SK-N-DZ (cell line): ENCODE results near the gene ADAM10.

Experiments
- DNase-seq: peaks from one replicate; pipeline ENCODE4 v3.0.0-alpha.2; 2015; ENCODE audit warnings: low spot score

The ADAM10 gene

DNA sequence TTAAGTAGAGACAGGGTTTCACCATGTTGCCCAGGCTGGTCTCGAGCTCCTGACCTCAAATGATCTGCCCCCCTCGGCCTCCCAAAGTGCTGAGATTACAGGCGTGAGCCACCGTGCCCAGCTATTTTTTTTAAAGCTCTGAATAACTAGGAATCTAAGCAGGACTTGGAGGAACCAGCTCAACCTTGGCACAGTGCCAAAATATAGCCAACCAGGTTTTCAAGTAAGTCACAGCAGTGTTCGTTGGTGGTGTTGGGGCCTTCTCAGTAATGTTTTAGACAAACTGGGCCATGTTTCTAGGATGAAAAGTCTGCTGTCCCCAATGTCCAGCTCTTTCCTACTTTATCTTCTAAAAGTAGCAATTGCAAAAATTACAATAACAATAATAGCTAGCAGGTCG, 6.4 kb upstream of the ADAM10 start:
- DNase-seq: peak; percentile 22

DNA sequence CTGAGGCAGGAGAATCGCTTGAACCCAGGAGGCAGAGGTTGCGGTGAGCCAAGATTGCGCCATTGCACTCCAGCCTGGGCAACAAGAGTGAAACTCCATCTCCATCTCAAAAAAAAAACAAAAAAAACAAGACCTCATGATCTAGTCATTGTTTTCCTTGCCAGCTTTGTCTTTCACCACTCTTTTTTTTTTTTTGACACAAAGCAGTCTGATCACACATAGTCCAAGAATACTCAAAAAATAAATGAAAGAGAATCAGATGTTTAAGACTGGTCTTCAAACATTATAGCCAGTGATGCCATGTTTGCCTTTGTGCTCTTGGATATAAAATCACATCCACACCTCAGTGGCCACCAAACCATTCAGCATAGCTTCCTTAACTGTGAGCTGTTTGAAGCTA, 5.8 kb upstream of the ADAM10 start:
- no peak for DNase-seq

DNA sequence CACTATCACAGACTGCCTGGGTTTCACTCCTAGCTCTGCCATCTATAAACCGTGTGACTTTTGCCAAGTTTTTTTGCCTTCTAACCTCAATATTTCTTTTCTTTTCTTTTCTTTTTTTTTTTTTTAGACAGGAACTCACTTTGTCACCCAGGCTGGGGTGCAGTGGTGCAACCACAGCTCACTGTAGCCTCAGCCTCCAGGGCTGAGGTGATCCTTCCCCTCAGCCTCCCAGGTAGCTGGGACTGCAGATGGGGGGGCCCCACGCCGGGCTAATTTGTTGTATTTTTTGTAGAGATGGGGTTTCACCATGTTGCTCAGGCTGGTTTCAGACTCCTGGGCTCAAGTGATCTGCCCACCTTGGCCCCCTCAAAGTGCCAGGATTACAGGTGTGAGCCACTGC, 3.2 kb upstream of the ADAM10 start:
- DNase-seq: no peak

DNA sequence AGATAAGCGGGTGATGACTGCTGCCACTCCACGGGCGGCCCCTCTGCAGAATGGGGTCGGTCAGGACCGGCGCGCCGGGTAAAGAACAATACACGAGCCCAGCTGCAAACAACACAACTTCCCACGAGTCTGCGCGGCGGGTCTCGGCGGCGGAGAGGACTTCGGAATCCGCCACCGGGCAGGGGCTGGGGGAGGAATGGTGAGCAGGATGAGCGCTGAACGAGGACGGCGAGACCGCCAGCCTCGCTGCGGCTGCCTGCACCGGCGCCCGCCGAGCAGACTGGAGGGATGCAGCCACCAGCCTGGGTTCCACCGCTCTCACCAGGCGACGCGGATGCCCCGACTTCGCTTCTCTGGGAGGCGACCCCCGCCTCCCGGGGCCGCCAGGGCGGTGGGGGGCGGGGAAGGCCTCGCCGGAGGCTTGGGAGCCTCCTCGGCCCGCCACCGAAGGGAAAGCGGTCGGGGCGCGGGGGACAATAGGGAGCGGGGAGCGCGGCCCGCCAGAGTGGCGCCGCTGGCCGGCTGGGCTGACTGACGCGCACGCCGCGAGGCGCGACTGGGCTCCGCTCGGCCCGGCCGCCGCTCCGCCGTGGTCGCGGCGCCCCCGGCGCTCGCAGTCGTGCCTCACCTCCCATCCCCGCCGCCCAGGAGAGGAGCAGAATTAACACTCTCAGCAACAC, 515 bp downstream of the ADAM10 start:
- no peak for DNase-seq

DNA sequence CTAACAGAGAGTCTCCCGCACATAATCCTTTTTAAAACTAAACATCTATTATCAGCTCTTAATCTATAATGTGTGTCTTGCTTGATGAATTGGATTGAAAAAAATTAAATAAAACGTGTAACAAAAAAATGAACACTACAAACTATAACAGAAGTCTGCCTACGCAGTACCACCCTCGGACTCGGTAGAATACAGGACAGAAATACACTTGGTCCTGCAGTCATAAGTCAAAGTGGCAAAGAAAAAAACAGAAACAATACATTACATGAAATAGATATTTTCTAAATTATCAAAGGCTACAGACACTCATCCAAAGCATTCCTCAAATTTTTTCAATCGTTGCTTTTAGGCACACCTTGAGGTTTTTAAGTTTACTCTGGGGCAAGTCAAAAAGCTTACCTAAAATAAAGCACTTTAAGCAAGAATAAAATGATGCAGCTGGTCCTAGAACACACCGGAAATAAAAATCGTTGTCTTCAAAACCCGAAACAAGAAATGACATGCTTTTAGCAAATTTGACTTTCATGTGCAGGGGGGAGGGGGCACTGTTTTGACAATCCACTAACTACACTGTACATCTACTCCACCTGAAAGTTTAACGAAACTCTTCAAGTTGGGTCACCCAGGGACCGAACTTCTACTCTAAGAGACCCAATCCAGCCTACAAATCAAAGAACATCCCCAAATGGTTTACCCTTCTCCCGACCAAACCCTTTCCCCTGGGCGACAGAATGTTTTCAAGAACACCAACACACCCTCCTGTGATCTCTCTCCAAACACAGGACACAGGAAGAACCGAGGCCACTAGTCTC, 1.3 kb downstream of the ADAM10 start:
- peak; percentile 35 for DNase-seq

DNA sequence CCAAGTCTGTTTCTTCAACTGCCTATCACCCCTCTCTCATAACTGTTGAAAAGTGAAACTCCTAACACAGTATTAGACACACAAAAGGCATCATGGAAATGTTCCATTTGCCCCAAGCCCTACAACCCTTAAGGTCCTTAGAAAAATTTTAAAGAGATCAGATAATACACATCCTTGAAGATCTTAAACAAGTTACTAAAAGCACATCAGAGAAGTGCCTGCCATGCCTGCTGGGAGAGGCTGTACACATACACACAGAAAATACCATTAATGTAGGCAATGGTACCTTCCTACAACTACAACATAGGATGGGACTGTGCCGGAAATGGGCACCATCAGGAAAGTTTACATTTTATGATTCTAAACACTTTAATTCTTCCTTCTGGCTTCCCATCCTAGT, 3.3 kb downstream of the ADAM10 start:
- DNase-seq: no peak

DNA sequence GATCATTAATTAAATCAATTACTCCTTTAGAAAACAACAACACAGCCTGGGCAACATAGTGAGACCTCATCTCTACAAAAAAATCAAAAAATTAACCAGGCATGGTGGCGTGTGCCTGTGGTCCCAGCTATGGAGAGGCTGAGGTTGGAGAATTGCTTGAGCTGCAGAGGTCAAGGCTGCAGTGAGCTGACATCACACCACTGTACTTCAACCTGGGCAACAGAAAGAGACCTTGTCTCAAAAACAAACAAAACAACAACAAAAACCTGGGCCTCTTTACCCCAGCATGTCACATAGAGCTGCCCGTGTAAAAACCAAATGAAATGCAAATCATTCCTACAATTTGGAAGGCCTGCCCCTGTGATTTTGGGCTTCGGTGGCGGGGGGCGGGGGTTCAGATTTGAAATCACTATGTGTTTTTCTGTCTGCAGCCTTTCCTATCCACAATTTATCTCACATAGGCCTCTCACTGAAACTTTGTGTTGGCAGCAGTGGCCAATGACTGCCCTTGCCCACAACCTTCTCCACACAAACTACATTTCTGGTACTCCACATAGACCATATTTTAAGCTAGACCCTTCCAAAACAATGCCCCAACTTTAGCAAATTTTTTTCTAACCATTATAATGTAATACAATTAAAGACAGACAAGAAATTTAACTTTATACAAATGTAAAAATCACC, 6.5 kb downstream of the ADAM10 start:
- no peak for DNase-seq

DNA sequence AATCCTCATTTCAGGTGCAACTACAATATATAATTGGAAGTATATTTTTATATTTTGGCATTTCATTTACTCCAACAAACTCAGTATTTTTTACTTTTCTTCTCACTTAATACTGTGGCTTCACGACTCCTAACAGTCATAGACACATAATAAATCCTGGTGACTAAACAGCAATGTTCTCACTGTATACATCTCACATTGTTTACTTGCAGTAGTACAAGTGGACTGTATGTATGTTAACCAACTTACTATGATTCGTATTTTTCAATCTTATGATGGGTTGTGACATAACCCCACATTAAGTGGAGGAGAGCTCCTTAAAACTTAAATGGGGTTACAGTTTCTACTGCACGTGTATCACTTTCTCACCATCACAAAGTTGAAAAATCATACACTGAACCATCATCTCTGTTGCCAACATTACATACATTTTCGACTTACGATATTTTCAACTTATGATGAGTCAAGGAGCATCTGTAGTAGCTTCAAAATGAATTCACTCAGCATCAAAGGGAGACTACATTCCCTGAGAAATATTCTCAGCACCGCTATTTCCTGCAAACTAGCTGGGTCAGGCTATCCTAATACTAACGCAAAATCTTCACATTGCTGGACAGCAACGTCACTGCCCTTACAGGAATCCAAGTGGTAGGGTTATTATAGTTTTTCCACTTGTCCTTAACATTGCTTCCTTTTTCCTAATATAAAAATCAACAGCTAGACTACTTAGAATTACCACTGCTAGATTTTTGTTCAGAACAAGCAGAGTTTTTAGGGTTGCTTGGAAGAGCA, 7.3 kb downstream of the ADAM10 start:
- DNase-seq: no peak

DNA sequence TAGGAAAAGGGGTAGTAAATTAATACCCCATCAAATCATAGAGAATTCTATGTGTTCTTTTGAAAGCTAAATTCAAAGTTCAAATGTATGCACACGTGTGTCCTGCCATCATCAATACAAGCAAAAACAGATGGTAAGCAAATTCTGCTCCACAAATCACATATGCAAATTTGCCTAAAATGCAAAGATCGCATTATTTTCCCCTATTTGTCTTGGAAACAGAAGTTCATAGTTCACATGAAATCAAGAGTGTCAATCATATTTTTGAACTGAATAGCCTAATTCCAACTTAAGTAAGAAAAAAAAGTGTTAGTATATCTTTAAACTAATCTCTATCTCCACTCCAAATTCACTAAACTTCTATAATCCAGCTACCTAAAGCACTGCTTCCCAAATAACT, 8.5 kb downstream of the ADAM10 start:
- no peak for DNase-seq

DNA sequence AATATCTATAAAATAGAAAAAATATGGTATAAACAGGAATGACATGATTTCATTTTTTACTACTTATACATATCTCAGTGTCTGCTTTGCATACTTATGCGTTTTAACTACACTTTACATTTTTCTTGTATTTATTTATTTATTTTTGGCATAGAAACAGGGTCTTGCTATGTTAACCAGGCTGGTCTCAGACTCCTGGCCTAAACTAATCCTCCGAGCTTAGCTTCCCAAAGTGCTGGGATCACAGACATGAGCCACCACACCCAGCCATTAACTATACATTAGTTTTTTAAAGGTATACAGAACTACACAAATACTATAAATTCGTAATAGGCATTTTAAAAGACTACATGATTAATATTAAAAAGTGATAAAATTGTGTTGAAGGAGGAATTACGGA, 9.1 kb downstream of the ADAM10 start:
- DNase-seq: no peak

DNA sequence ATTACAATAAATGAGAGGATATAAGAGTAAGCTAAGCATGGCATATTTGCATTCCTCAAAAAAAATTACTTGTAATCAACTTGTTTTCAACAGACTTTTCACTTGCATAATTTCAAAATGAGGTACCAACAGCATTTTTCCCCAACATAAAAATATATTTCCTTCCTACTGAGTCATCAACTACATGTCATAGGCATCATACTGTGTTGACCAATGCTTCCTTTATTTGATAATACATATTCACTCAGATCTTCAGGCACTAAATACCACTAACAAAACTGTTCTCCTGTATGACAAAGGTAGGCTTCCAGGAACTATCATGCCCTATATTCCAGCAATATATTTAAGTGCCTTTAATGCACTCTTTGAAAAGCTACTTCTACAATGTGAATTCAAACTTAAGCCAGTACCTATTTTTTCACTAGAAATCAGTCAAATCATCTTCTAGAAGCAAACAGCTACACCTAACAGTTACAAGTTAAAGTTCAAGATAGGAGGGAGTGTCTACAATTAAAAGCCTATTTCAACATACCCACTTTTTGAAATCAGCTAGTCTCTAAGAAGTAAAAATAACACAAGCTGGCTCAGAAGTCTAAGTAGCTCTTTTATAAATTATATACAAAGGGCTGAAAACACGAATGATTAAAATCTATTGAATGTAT, 11.3 kb downstream of the ADAM10 start:
- DNase-seq: no peak

DNA sequence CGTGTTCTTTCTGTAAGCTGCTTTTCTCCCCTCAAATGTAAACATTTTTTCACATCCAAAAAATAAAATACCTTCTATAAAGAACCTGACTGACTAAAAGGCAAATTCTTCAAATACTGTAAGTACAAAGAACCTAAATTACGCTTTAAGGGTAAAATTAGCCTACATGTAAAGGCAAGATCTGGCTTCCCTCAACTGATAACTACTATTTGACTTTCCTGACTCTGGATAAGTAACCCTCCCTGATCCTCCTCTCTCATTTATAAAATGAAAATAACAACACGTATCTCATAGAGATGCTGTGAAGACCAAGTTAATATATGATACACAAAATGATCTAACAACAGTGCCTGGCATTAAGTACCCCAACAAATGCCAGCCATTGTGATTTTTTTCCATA, 12.2 kb downstream of the ADAM10 start:
- DNase-seq: no peak

DNA sequence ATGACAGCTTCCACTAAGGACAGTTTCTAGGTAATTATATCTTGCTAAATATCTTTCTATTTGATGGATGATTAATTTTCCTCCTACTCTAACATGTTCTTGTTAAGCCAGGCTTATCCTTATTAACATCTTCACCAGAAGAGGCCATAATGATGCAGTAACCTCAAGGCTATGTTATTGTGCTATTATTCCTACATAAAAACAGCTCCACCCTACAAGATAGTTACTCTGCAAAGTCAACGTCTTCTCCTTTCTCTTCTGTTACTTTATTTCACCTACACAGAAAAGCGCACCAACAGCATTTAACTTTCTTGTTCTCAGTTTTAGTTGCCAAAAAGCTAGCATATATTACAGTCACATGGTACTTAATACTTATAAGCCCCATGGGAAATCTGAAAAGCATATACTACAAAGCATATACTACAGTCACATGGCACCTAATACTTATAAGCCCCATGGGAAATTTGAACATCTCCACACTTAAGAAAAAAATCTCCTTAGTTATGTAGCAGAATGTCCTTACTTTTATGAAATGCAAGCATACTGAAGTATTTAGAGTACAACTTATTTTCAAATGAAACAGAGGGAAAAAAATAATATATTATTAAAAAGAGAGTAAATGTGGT, 13.4 kb downstream of the ADAM10 start:
- DNase-seq: no peak

DNA sequence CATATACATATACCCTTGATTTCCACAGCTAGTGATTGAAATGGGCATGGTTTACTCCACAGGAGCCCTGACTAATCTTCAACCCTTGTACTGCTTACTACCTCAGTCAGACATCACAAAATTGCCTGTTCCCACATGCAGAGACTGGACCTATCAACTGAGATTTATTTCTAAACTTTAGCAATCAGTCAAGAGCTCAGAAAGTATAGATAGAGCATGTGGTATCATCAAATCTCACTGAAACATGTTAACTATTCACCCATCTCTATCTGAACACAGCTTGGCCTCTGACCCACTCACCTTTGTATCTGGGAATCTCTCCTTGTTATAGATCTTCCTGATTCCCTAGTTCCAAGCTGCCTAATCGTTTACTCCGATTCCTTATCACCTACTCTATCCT, 14.6 kb downstream of the ADAM10 start:
- DNase-seq: no peak

DNA sequence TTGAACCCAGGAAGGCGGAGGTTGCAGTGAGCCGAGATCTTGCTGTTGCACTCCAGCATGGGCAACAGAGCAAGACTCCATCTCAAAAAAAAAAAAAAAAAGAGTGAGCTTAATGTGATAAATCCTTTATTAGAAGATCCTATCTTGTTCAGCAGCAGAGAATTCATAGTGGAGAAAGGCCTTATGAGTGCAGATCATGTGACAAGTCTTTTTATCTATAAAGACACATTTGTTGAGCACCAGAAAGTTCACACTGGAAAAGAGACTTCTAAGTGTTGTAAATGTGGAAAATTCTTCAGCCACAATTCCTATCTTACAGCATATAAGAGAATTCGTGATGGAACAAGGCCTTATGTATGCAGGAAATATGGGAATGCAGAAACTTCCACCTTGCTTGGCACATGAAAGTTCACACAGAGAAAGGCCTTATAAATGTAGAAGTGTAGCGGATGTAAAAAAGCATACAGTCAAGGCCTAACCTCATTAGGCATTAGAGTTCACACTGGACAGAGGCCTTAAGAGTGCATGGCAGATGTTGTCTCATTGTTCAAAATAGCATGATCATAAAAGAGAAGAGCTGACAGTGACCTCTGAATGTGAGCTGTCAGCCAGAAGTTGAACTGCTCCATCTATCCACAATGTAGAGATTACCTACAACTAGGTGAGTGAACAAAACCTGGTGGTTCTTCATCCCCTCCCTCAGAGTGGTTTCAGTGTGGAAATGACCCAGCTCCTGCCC, 16.7 kb downstream of the ADAM10 start:
- no peak for DNase-seq

DNA sequence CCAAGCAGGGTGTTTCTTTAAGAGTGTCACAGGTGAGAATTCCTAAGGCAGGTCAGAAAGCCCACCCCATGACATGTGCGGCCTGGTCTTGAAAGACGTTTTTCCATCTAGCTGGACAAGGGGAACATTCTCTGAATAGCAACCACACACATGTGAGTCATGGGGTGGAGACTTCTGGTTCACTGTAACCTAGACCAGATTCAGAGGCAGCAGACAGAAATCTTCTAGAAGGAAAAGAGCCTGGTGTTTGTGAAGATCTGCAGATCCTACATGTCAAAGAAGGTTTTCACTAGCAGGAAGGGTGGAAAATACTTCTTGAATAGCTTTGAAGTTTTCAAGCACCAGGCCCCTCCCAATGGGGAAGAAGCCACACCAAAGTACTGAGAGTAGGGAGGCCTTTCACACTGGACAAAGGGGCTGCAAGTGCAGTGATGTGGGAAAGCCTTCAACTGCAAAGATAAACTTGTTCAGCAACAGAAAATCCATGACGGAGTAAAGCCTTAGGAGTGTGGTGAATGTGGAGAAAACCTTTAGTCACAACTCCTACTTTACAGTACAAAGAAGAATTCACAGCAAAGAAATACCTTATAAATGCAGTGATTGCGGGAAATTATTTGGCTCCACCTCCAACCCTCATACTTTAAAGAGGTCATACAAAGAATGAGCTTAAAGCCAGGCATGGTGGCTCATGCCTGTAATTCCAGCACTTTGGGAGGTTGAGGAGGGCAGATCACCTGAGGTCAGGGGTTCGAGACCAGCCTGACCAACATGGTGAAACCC, 17.6 kb downstream of the ADAM10 start:
- DNase-seq: no peak

DNA sequence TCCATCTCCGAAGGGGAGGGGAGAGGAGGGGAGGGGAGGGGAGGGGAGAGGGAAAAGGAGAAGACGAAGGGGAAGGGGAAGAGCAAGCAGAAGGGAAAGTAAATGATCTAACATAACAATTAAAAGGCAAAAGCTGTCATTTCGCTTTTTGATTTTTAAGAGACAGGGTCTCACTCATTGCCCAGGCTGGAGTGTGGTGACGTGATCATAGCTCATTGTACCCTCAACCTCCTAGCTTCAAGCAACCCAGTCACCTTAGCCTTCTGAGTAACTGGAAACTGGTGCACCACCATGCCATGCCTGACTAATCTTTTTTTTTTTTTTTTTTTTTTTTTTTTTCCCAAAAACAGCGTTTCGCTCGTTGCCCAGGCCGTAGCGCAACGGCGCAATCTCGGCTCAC, 22.6 kb downstream of the ADAM10 start:
- no peak for DNase-seq

DNA sequence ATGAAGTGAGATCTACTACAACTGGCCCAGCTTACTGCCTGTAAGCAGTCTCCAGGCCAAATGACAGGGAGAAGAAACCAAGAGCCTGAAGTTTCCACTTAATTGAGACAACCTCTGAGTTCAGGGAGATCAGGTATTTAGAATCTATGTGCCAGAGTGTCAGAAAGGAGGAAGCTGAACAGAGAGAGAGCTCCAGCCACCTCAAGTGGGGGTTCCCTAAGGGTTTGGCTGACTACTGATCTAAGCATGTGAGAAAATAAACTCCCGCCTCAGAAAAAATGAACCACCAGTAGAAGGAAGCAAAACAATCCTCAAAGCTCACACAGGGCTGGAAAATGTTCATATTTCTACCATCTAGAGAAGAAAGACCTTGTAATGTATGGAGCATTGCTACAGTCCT, 25.0 kb downstream of the ADAM10 start:
- DNase-seq: no peak

DNA sequence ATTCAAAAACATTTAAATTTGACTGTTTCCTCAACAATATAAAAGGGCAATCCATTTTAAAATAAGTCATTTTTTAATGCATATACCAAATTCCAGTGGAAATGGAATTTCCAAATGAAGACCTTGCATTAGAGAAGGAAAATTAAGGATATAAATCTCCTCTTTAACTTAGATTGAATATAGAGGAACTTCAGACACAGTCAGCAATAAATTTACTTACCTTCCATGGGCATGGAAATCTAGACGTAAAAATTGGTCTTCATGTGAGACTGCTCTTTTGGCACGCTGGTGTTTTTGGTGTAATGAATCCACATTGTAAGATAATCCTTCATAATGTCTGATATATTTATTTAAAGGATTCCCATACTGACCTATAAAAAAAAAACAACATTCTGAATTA, 32.1 kb downstream of the ADAM10 start:
- DNase-seq: no peak
